Heart left ventricle (tissue), 16 donors: ENCODE results near the gene GABBR2. TPM values are rescaled to one million over a fixed set of nuclear protein-coding genes. Genes with fewer than 3 reads are reported as not detected.

ENCODE experiments used
- ATAC-seq, 4 donors: fragments of 200-7000 bp; cut with Tn5 transposase; one replicate each; pipeline ENCODE4 v1.9.1; 2020 to 2022; ENCODE audit warnings: moderate library complexity in 4 of 4, mild to moderate bottlenecking in 3 of 4, moderate number of reproducible peaks in 1 of 4
- DNase-seq, 5 donors: peaks; one replicate each; pipeline ENCODE4 v3.0.0-alpha.2; 2020
- H3K27ac ChIP-seq, 12 donors: fragments of 200-600 bp; sonication (generic) in 4 of 12; one replicate each; pipeline versions ENCODE4 v1.5.0 to v1.8.0; 2016 to 2022; ENCODE audit warnings: mild to moderate bottlenecking in 2 of 12
- H3K27me3 ChIP-seq, 9 donors: fragments of 200-600 bp; sonication (generic) in 2 of 9; one replicate each; pipeline versions ENCODE4 v1.5.1 to v1.8.0; 2016 to 2022; ENCODE audit warnings: mild to moderate bottlenecking in 3 of 9
- H3K36me3 ChIP-seq, 9 donors: fragments of 200-600 bp; sonication (generic) in 2 of 9; one replicate each; pipeline versions ENCODE4 v1.5.0 to v1.8.0; 2018 to 2022; ENCODE audit warnings: mild to moderate bottlenecking in 2 of 9
- H3K4me1 ChIP-seq, 12 donors: fragments of 200-600 bp; sonication (generic) in 4 of 12; one replicate each; pipeline versions ENCODE4 v1.5.0 to v1.8.0; 2016 to 2022; ENCODE audit warnings: mild to moderate bottlenecking in 3 of 12
- H3K4me3 ChIP-seq, 12 donors: fragments of 200-600 bp; sonication (generic) in 4 of 12; one replicate each; pipeline versions ENCODE4 v1.5.0 to v1.8.0; 2017 to 2022; ENCODE audit warnings: mild to moderate bottlenecking in 9 of 12, moderate library complexity in 4 of 12
- H3K9me3 ChIP-seq, 12 donors: fragments of 200-600 bp; sonication (generic) in 4 of 12; one replicate each; pipeline versions ENCODE4 v1.5.0 to v1.8.0; 2016 to 2022; ENCODE audit warnings: mild to moderate bottlenecking in 1 of 12
- POLR2A ChIP-seq, 2 donors: fragments of 450-650 bp; IDR thresholded peaks; one replicate each; pipeline ENCODE4 v1.6.1; 2017; ENCODE audit warnings: antibody characterized with exemption in 2 of 2, mild to moderate bottlenecking in 2 of 2, moderate library complexity in 2 of 2
- WGBS, 4 donors: extraction: QIAGEN DNeasy Blood & Tissue Kit in 2 of 4; methylation state at CpG; one replicate each; pipeline versions ENCODE4 v1.1.5 to v1.1.7; 2013 to 2018; 5-methylcytosine and 5-hydroxymethylcytosine counted together
- intact Hi-C, 10 donors: fragments of 100-400 bp; cut with DNase I; formaldehyde crosslinking; loops; one replicate each; pipeline versions ENCODE4 v1.11.1 to v1.14.2; 2022
- polyA plus RNA-seq, 2 donors: library from polyadenylated mRNA; stranded (reverse); fragments of 200-250 nt; gene quantifications; one replicate each; pipeline ENCODE4 v1.2.3, GENCODE V29; 2013
- total RNA-seq, 9 donors: library from RNA; depleted of rRNA in 2 of 9; stranded (reverse); fragments of >200 nt in 2 of 9; fragmentation: NEBNext Ultra II Directional in 3 of 9; extraction: Animal tissue kit (Norgen Biotek cat#: 25700) in 3 of 9; gene quantifications; one replicate each; pipeline versions ENCODE4 v1.1.0 to v1.2.4, GENCODE V29; 2016 to 2023
- TF ChIP-seq, protein P1 (sequence below), 12 donors: fragments of 200-600 bp; sonication (generic) in 4 of 12; IDR thresholded peaks; one replicate each; pipeline versions ENCODE4 v1.5.0 to v1.8.0; 2018 to 2022; ENCODE audit warnings: antibody characterized with exemption in 12 of 12, mild to moderate bottlenecking in 5 of 12
- donor health status: ischemic (EF 13 %, LVEDD 7.1; RV severe dilation, severe dysfunction).
- donor health status: healthy with polysubstance abuse.
- donor health status: DM: no; HTN: yes; CAD: no.
- donor health status: DM: no; HTN: no; CAD: no.
- donor health status: ischemic (EF 25% LVEDD 6.9; RV normal size, moderate dysfunction).
- donor health status: ischemic (EF 25% LVEDD 5.7; RV mildly dilated, moderate dysfunction).
- donor health status: healthy.
- donor health status: DM: yes; HTN: yes; CAD: no.
- donor health status: ischemic (EF 35%, LVEDD 5.7; RV mildly dilated, moderate dysfunction).
- donor health status: nonischemic (EF 11% LVEDD 7.7; RV severe dilation, severe dysfunction).
- donor health status: DM: yes; HTN: yes; CAD: no.
- donor health status: PGD.
- donor health status: ischemic (EF 29% LVEDD 5.4; RV normal size, mild dysfunction).
- donor health status: nonischemic (EF 23%, LVEDD 6.1; RV moderate dilation, normal function).

GABBR2 gene
- total and polyA plus RNA-seq, 11 donors, result 0.11 to 3.4 (median 0.58) TPM

- Histone ChIP-seq H3K36me3 (no peaks in the 10 kb centered on the region), H3K27ac (no peak overlapping the region), H3K4me1 (peaks cover 0 to 5% (median 0%) of the 10 kb centered on the region in 12 donors), H3K9me3 (no peaks in the 10 kb centered on the region), H3K27me3 (no peaks in the 10 kb centered on the region), H3K4me3 (no peak overlapping the region)
- 85 to 89% (median 87%) methylated on average over 5 of the region's 5 CpGs for WGBS, 4 donors
- TF ChIP-seq, protein P1, sequence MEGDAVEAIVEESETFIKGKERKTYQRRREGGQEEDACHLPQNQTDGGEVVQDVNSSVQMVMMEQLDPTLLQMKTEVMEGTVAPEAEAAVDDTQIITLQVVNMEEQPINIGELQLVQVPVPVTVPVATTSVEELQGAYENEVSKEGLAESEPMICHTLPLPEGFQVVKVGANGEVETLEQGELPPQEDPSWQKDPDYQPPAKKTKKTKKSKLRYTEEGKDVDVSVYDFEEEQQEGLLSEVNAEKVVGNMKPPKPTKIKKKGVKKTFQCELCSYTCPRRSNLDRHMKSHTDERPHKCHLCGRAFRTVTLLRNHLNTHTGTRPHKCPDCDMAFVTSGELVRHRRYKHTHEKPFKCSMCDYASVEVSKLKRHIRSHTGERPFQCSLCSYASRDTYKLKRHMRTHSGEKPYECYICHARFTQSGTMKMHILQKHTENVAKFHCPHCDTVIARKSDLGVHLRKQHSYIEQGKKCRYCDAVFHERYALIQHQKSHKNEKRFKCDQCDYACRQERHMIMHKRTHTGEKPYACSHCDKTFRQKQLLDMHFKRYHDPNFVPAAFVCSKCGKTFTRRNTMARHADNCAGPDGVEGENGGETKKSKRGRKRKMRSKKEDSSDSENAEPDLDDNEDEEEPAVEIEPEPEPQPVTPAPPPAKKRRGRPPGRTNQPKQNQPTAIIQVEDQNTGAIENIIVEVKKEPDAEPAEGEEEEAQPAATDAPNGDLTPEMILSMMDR (IDR thresholded peaks at IDR 0.05), result no peak
- no peak for TF ChIP-seq POLR2A (IDR thresholded peaks at IDR 0.05)
- no peak for DNase-seq
- ATAC-seq, result no peak
- intact Hi-C loops, result no loop called here
Measured at GRCh38 chr9:98554752-98555151, 154.0 kb downstream of the GABBR2 start.

- Histone ChIP-seq H3K27ac (no peak overlapping the region), H3K36me3 (no peaks in the 10 kb centered on the region), H3K27me3 (no peaks in the 10 kb centered on the region), H3K9me3 (no peaks in the 10 kb centered on the region), H3K4me3 (no peak overlapping the region), H3K4me1 (no peaks in the 10 kb centered on the region)
- DNase-seq, result no peak
- no peak for ATAC-seq
- WGBS, 4 donors, result 66 to 81% (median 79%) methylated on average over 8 of the region's 8 CpGs
- TF ChIP-seq, protein P1 (IDR thresholded peaks at IDR 0.05), result no peak
- no peak for TF ChIP-seq POLR2A (IDR thresholded peaks at IDR 0.05)
- intact Hi-C loops, result no loop called here
Measured at GRCh38 chr9:98552331-98552730, 156.4 kb downstream of the GABBR2 start.

DNA sequence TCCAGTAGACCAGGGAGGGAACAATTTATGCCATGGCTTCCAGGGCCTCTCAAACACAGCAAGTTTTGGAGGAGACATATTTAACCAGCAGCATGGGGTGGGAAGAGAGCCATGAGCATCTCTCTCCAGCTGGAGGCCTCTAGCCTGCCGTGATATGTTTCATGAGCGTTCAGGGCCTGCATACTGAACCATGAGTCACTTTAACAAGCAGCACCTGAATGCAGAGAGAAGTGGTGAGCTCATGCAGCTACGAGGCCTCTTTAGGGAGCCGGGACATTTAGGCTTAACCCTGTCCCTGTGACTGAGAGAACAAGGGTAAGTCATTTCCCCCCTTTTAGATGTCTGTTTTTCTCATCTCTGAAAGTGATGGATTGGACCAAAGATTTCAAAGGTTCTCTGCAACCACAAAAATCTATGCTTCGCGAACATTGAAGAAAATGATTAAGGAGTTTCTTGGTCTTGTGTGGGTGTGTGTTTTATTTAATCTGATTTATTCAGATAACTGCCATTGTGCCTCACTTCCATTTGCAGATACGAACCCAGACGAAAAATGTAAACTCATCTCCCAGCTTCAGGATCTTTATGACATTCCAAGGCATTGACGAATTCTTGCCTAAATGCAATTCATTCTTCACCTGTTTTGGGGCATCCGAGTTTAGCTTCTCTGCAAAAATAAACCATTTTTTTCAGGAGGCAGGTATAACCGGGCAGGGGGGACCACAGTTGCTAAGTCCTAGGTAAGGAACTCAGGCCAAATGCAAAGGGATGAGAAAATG is 157.0 kb downstream of the GABBR2 start:
- H3K4me3 ChIP-seq, result no peak overlapping the region
- H3K27me3 ChIP-seq, result no peaks in the 10 kb centered on the region
- H3K9me3 ChIP-seq, result no peaks in the 10 kb centered on the region
- TF ChIP-seq, protein P1 (IDR thresholded peaks at IDR 0.05), result no peak
- TF ChIP-seq POLR2A (IDR thresholded peaks at IDR 0.05), result no peak
- intact Hi-C loops, result no loop called here
- H3K27ac ChIP-seq, result no peak overlapping the region
- ATAC-seq (no peak), DNase-seq (no peak)
- WGBS, 4 donors, result 77 to 85% (median 81%) methylated on average over 11 of the region's 11 CpGs
- no peaks in the 10 kb centered on the region for H3K4me1 ChIP-seq
- no peaks in the 10 kb centered on the region for H3K36me3 ChIP-seq

DNA sequence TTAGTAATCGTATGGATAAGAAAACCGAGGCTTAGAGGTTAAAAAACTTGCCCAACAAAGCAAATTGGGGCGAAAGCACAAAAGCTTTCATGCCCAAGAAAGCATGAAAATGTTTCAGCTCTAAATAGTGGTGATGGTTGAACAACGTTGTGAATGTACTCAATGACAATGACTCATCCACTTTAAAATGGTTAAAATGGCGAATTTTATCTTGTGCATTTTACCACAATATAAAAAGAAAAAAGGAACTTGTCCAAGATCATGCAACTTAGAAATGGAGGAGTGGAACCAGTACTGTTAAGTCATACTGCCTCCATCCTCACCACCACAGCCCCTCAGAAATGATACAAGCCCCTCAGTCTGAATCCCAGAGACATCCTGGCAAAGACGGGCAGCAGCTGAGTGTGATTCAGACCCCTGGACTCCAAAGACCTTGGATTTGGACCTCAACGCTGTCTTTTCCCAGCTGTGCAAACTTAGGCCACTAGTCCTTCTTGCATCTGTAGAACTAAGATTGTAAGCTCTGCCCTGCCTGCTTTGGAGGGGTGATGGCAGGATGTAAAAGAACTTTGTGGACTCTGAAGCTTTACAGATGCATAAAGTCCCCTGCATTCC is 158.4 kb downstream of the GABBR2 start:
- Histone ChIP-seq H3K9me3 (no peaks in the 10 kb centered on the region), H3K27me3 (no peaks in the 10 kb centered on the region), H3K4me3 (no peak overlapping the region), H3K4me1 (no peaks in the 10 kb centered on the region), H3K27ac (no peak overlapping the region), H3K36me3 (no peaks in the 10 kb centered on the region)
- ATAC-seq, result no peak
- 73 to 84% (median 78%) methylated on average over 7 of the region's 7 CpGs for WGBS, 4 donors
- no peak for TF ChIP-seq POLR2A (IDR thresholded peaks at IDR 0.05)
- TF ChIP-seq, protein P1 (IDR thresholded peaks at IDR 0.05), result no peak
- no peak for DNase-seq
- intact Hi-C loops, result no loop called here
